Erythroblast (primary cell): ENCODE data around the gene CCDC154.

ENCODE experiments used
- GATA1 ChIP-seq: IDR thresholded peaks from 2 replicates; pipeline ENCODE4 v1.6.1; 2011; ENCODE audit warnings: low read depth, mild to moderate bottlenecking, control low read depth, low read length, moderate library complexity
- POLR2A ChIP-seq: IDR thresholded peaks from 2 replicates; pipeline ENCODE4 v1.6.1; 2011; ENCODE audit warnings: mild to moderate bottlenecking, low read length

DNA sequence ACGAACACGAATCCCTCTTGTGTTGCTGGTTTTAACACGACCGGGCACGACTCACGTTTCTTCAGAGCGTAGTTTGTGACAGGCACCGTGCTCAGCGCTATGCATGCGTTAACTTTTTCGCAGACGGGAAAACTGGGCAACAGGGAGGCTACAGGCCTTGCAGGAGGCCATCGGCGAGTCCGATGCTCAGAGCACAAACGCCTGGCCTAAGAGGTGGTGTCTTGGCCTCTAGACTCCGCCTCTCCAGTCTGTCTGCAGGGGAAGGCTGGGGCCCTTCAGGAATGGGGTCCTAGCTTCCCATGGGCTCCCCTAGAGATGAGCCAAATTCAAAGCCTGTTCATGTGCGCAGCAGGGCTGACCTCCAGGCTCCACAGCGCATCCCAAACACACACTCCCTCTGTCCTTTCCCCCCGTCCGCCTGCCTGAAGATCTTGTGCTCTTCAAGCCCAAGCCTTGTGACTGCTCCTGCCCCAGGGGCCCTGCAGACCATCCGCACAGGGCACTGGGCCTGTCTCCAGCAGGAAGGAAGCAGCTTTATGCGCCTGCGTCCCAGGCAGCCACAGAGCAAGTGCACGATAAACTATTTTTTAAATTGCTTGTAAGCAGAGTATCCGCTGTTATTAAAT is 27.3 kb upstream of the CCDC154 start:
- TF ChIP-seq POLR2A (no peak), GATA1 (no peak)
